ENCODE measurements around the gene ARL6IP1. TPM values are rescaled to one million over a fixed set of nuclear protein-coding genes. Genes with fewer than 3 reads are reported as not detected.

The ARL6IP1 gene
- total and polyA plus RNA-seq, 7 donors = 39.6 to 148 (median 107) TPM

DNA sequence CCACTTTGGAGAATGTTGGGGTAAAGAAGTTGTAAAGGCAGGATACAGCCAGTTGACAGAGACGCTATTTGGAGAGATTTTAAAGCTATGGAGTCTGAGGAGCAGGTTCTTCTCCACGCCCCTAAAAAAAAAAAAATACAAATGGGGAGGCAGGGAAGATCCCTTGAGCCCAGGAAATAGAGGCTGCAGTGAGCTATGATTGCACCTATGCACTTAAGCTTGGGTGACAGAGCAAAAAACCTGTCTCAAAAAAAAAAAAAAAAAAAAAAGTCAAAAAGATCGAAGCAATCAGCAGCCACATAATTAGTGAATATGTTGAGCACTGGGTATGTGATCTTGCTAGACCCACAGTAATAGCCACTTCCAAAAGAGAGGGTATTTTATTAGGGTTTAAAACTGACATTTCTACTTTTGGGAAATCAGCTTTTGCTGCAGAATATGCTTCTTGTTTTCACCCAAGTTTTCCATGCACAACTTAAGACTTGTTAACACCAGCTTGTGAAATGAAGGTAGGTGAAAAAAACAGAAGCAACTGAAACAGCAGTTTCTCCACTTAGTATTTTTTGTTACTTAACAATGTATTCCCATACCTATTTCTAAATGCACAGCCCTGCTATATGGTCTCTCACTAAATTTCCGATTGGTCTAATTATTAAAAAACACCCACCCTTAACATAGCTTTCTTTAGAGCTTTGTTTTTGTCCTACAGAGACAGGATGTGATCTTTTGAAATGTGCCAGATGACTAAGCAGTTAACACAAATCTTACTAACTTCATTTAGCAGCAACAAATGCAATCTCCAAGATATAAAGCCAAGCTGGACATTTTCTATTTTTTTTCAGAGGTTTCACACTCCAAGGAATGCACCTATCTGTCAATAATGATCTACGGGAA lies 2.5 kb upstream of the ARL6IP1 start:
- H3K9me3 ChIP-seq = no peaks in the 10 kb centered on the region
- H3K27me3 ChIP-seq = no peaks in the 10 kb centered on the region
- 64 to 78% methylated on average over 5 of the region's 5 CpGs for WGBS, 2 donors
- H3K27ac ChIP-seq = peak overlapping the region in 2 of 4 donors; percentile 28 to 34
- intact Hi-C loops (cut with DNase I) = loop anchor here (5.0 kb wide), 2 partner anchors 123 to 718 kb away; partner anchors contain the start of genes CCP110, GDE1 and SMG1
- DNase-seq = no peak
- peaks cover 0 to 41% (median 26%) of the 10 kb centered on the region in 4 donors for H3K4me1 ChIP-seq
- H3K4me3 ChIP-seq = no peak overlapping the region
- H3K36me3 ChIP-seq = peaks cover 2 to 24% (median 4%) of the 10 kb centered on the region in 4 donors
- no peak for TF ChIP-seq EP300 (IDR thresholded peaks at IDR 0.05)
- TF ChIP-seq, protein P1, sequence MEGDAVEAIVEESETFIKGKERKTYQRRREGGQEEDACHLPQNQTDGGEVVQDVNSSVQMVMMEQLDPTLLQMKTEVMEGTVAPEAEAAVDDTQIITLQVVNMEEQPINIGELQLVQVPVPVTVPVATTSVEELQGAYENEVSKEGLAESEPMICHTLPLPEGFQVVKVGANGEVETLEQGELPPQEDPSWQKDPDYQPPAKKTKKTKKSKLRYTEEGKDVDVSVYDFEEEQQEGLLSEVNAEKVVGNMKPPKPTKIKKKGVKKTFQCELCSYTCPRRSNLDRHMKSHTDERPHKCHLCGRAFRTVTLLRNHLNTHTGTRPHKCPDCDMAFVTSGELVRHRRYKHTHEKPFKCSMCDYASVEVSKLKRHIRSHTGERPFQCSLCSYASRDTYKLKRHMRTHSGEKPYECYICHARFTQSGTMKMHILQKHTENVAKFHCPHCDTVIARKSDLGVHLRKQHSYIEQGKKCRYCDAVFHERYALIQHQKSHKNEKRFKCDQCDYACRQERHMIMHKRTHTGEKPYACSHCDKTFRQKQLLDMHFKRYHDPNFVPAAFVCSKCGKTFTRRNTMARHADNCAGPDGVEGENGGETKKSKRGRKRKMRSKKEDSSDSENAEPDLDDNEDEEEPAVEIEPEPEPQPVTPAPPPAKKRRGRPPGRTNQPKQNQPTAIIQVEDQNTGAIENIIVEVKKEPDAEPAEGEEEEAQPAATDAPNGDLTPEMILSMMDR (IDR thresholded peaks at IDR 0.05) = no peak
- no peak for TF ChIP-seq POLR2A (IDR thresholded peaks at IDR 0.05)

GRCh38 chr16:18802767-18803343 lies 1.5 kb upstream of the ARL6IP1 start:
- Histone ChIP-seq H3K36me3 (peaks cover 0 to 20% (median 0%) of the 10 kb centered on the region in 4 donors), H3K4me3 (no peak overlapping the region), H3K27ac (peak overlapping the region; percentile 90 to 95 (median 93)), H3K4me1 (peaks cover 0 to 42% (median 30%) of the 10 kb centered on the region in 4 donors), H3K9me3 (no peaks in the 10 kb centered on the region), H3K27me3 (no peaks in the 10 kb centered on the region)
- DNase-seq = no peak
- 94 to 95% methylated on average over 16 of the region's 16 CpGs for WGBS, 2 donors
- intact Hi-C loops (cut with DNase I) = loop anchor here (5.0 kb wide), 2 partner anchors 124 to 719 kb away; partner anchors contain the start of genes CCP110, GDE1 and SMG1
- no peak for TF ChIP-seq POLR2A (IDR thresholded peaks at IDR 0.05)

- Histone ChIP-seq H3K4me3 (peak overlapping the region; percentile 61 to 95 (median 90)), H3K36me3 (peaks cover 0 to 26% (median 2%) of the 10 kb centered on the region in 4 donors), H3K4me1 (peaks cover 0 to 42% (median 30%) of the 10 kb centered on the region in 4 donors), H3K27ac (peak overlapping the region; percentile 81 to 95 (median 92)), H3K9me3 (no peaks in the 10 kb centered on the region), H3K27me3 (no peaks in the 10 kb centered on the region)
- TF ChIP-seq POLR2A (IDR thresholded peaks at IDR 0.05) (no peak), EP300 (IDR thresholded peaks at IDR 0.05) (no peak), POLR2AphosphoS5 (IDR thresholded peaks at IDR 0.05) (no peak)
- TF ChIP-seq, protein P1 (IDR thresholded peaks at IDR 0.05) = no peak
- no peak for DNase-seq
- WGBS, 2 donors = 0% methylated on average over 15 of the region's 15 CpGs
- intact Hi-C loops (cut with DNase I) = loop anchor here (2.0 to 5.0 kb wide), 3 partner anchors 127 to 722 kb away; partner anchors contain the start of genes CCP110, GDE1 and SMG1
Observed at GRCh38 chr16:18800775-18801144, 589 bp downstream of the ARL6IP1 start.

- Histone ChIP-seq H3K36me3 (peaks cover 0 to 31% (median 3%) of the 10 kb centered on the region in 4 donors), H3K27me3 (no peaks in the 10 kb centered on the region), H3K4me1 (peaks cover 0 to 42% (median 30%) of the 10 kb centered on the region in 4 donors), H3K9me3 (no peaks in the 10 kb centered on the region), H3K4me3 (peak overlapping the region; percentile 61 to 95 (median 90)), H3K27ac (peak overlapping the region; percentile 81 to 95 (median 92))
- intact Hi-C loops (cut with DNase I) = loop anchor here (2.0 to 5.0 kb wide), 3 partner anchors 127 to 722 kb away; partner anchors contain the start of genes CCP110, GDE1 and SMG1
- 2 to 6% methylated on average over 8 of the region's 8 CpGs for WGBS, 2 donors
- TF ChIP-seq, protein P1 (IDR thresholded peaks at IDR 0.05) = no peak
- TF ChIP-seq POLR2A (IDR thresholded peaks at IDR 0.05) (no peak), POLR2AphosphoS5 (IDR thresholded peaks at IDR 0.05) (no peak), EP300 (IDR thresholded peaks at IDR 0.05) (no peak)
- DNase-seq = no peak
Observed at GRCh38 chr16:18800293-18800692, 1.1 kb downstream of the ARL6IP1 start.

- H3K4me1 ChIP-seq = peaks cover 0 to 37% (median 30%) of the 10 kb centered on the region in 4 donors
- H3K36me3 ChIP-seq = peaks cover under 1 to 39% (median 4%) of the 10 kb centered on the region in 4 donors
- H3K27ac ChIP-seq = peak overlapping the region in 2 of 4 donors; percentile 94 to 95
- TF ChIP-seq POLR2AphosphoS5 (IDR thresholded peaks at IDR 0.05) (no peak), POLR2A (IDR thresholded peaks at IDR 0.05) (no peak), EP300 (IDR thresholded peaks at IDR 0.05) (no peak)
- TF ChIP-seq, protein P1 (IDR thresholded peaks at IDR 0.05) = no peak
- intact Hi-C loops (cut with DNase I) = loop anchor here (10.0 kb wide), 1 partner anchor 265 kb away; the partner anchor contains the start of gene COQ7
- DNase-seq = no peak
- 74 to 78% methylated on average over 3 of the region's 3 CpGs for WGBS, 2 donors
- H3K27me3 ChIP-seq = no peaks in the 10 kb centered on the region
- H3K9me3 ChIP-seq = no peaks in the 10 kb centered on the region
- H3K4me3 ChIP-seq = peak overlapping the region in 1 of 4 donors; percentile 91
Observed at GRCh38 chr16:18799500-18799899, 1.8 kb downstream of the ARL6IP1 start.
